Suppressor macrophage (primary cell): ENCODE measurements around the gene PFDN5.
"Not testable (repeated sequence)": the region's sequence is repeated elsewhere in the genome, so short reads cannot be mapped to it uniquely, and the experiment has no call there.

Experiments
- DNase-seq, 4 experiments: peaks; one replicate each; pipeline ENCODE4 v3.0.0-alpha.2; 2020 to 2022

The PFDN5 gene

DNA sequence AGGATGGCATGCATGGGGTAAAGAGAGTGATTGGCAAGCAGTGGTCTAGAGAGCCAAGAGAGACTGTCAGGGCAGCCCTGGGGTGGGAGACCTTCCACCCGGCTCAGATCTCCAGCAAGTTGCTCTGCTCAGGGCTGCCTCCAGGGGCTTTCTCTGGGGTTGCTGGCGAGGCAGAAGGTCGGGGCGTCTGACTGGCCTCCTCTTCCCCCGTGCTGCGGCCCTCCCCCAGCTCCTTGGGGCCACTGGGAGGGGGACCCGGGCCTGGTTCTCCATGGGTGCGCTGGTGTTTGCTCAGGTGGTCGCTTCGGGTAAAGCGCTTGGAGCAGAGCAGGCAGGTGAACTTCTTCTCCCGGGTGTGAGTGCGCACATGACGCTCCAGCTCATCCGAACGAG, 32.7 kb downstream of the PFDN5 start:
- DNase-seq: no peak

DNA sequence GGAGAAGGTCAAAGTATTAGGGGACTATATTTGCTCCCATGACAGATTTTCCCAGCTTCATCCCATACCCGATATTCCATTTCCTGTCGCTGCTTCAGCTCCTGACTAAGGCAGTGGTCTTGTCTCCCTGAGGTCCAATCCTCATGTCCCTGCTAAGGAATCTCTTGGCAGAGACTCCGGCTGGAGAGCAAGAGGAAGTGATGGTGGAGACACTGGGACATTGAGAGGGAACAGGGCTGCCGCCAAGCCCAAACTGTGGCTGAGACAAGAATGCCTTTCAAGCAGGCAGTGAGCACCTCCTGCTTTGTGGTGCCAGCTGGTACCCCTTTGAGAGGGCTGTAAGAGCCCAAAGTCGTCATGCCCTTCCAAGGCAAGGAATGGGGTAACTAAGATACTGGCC, 35.3 kb downstream of the PFDN5 start:
- no peak for DNase-seq

GRCh38 chr12:53332339-53332738, 37.0 kb downstream of the PFDN5 start:
- DNase-seq: not testable (repeated sequence)

DNA sequence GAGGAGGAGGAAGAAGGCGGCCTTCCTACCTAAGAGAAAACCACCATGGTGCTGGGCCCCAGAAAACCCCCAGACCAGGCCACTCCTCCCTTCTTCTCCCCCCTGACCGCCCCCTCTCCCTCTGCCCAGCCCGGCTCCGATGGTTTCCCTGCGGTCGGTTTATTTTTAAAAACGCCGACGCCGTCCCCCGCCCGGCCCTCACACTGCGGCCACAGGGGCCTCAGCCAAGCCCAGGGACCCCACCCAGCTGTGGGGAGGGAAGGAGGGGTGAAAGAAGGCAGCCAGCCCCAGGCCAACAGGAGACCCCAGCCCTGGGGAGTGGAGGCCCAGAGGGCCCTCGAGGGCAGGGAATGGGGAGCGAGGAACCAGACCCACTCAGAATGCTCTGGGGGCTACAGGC, 37.4 kb downstream of the PFDN5 start:
- no peak for DNase-seq

GRCh38 chr12:53333289-53333688, 37.9 kb downstream of the PFDN5 start:
- DNase-seq: no peak

DNA sequence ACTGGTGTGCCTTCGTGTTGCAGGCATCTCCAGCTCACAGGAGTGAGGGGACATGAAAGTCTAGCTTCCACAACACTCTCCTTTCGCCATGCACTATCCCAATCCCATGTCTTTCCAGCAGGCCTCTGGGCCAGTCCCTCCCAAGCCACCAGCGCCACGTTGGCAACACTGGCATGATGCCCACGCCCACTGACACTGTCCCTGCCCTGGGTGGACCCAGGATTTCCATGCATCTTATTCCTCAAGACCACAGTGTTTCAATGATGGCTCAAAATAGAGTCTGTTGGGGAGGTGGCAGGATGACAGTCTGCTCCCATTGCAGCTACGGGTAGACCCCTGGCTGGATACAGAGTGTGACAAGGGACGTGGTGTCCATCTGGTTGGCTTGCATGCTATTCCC, 38.5 kb downstream of the PFDN5 start:
- DNase-seq: no peak

DNA sequence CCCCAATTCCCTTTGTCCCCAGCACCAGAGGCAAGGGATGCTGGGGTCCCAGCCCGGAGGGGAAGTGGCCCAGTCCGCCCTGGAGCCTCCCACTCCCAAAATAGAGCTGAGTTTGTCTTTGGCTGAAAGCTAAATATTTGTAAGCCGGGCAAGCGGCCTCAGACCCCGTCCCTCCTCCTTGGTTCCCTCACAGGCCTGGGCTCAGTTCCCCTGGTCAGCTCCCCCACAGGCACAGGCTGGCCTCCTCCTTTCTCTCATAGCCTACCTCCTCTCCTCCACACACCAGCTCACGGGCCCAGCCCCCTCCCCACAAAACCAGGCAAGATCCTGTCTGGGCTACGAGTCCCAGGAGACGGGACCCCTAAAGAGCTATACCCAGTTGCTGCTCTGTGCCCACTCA, 39.5 kb downstream of the PFDN5 start:
- DNase-seq: no peak

DNA sequence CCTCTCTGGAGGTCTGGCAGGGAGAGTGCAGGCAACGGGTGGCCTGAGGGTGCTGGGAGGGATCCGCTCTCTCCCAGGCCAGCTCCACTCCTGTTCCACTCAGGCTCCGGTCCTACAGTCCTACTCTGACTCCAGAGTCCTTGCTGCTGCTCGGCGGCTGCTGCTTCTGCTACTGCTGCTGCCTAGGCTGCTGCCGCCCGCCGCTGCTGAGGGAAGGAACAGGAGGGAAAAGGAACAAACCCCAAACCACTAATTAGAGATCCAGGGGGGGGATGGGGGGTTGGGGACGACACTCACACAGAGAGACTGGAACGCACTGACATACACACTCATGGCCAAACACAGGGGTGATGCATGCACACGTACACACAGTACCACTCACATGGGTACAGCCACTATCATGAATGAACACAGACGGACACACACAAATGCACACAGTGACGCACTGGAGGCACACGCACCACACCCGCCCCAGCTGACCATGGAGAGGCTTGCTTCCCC, 40.9 kb downstream of the PFDN5 start, which contains the start of gene SP7:
TSS of gene SP7 (minus strand) at position 174 of the 501 bp plus-strand sequence. CDS start 708 bp downstream, outside the sequence.
- peak; percentile 32 to 67 (median 59) for DNase-seq

DNA sequence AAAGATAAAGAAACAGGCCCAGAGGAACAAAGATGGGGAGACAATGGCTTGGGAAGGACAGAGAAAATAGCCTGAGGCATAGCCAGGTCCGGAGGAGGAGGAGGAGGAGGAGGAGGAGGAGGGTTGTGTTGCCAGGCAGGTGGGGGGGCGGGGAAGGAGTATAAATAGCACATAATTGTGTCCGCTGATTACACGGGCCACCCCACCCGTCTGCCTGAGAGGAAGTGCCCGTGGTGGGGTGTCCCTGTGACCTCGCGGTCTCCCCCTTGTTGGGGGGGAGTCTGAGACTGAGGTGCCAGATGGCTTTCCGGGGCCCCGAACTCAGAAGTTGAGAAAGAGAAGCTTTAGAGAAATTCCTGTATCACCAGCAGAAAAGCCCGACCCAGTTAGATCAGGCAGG, 42.7 kb downstream of the PFDN5 start:
- peak in 1 of 4 experiments; percentile 23 for DNase-seq

- DNase-seq: no peak
Measured at GRCh38 chr12:53338916-53339315, 43.6 kb downstream of the PFDN5 start.

DNA sequence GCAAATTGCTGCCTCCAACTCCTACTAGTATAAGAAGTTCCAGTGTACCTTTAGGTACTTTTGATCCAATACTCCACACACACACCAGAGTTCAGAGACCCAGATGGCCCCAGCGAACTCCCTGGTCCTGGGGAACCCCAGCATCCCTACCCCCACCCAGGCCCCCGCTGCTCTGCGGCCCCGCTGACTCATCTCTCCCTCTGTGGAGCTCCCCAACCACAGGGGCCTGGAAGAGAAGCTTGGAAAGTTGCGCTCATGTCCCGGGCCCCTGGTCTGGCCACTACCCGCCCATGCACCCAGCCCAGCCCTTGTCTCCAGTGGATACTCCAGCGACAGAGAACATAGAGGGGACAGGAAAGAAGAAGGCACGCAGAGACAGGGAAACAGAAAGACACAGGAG, 45.1 kb downstream of the PFDN5 start:
- no peak for DNase-seq

GRCh38 chr12:53343449-53343848, 48.1 kb downstream of the PFDN5 start:
- no peak for DNase-seq

DNA sequence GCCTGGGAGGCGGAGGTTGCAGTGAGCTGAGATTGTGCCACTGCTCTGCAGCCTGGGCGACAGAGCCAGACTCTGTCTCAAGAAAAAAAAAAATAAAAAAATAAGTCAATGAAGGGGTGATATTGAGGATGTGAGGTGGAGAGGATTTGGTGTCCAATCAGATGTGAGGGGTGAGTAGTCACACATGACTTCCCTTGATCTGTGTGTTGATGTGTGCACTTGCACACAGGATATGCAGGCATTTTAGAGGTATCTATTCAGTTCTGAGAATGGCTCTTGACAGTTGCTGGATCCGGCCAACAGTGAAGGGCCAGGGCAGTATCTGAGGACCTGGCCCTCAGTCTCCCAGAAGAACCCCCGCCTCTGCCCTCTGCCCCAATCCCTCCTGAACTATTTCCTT, 48.6 kb downstream of the PFDN5 start:
- DNase-seq: no peak

- DNase-seq: no peak
Measured at GRCh38 chr12:53344487-53344823, 49.1 kb downstream of the PFDN5 start.

GRCh38 chr12:53344824-53345485, 49.6 kb downstream of the PFDN5 start:
- peak; percentile 69 to 83 (median 77) for DNase-seq

- DNase-seq: no peak
Measured at GRCh38 chr12:53345486-53346188, 50.3 kb downstream of the PFDN5 start.

DNA sequence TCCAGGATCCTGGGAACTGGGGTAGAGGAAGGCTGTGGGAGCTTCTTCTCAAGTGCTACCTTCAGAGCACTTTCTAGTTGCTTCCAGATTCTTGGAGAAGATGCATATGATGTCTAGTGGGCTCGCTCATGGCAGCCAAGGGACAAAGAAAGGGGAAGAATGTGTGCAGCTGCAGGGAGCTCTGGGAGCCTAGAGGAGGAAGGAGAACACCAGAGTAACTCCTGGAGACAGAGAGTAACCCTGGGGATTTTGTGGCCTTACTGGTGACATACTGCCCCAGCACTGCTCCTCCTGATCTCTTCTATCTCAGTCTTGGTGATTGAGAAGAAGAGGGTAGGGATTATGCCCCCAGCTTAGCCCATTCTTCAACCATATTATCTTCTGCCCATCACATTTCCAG, 51.1 kb downstream of the PFDN5 start:
- peak; percentile 42 to 74 (median 66) for DNase-seq

GRCh38 chr12:53347905-53348304, 52.6 kb downstream of the PFDN5 start:
- no peak for DNase-seq
